ENCODE results near the gene DFFB.
"Not testable (repeated sequence)": the region's sequence is repeated elsewhere in the genome, so short reads cannot be mapped to it uniquely, and the experiment has no call there.

Gene DFFB

DNA sequence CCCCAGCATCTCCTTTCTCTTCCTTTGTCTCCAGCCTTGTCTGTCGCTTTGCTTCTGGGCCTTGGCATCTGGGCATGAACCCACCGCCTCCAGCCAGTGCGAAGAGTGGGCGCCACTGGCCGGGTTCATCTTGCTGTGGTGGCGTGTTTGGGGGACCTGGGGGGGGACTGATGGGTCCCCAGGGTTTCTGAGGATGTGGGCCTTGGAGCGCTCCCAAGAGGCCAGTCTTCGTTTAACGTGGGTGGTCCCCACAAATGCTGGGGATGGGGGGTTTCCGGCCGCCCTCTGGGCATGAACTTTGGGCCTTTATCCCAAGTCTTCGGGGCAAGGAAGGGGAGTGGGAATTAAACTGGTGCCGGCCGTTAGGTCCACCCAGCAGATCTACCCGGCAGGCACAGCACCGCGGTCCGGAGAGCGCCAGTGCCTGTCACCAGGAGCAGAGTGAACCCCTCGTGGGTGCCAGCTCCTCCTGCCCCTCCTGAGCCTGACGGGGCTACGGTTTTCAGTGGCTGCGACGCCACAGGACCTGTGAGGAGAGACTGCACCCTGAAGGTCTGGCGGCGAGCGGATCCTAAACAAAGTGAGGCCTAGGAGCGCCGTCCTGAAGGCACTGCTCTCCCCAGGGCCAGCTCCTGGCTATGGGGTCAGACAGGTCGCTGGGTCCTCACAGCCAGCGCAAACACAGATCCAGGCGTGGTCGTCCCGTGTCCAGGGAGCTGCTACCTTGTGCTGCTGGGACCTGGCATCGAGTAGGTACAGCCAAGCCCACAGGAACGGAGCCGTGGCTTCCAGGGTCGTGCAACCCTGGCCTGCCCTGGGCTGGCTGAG is 54.9 kb downstream of the DFFB start:
- no peak for DNase-seq

DNA sequence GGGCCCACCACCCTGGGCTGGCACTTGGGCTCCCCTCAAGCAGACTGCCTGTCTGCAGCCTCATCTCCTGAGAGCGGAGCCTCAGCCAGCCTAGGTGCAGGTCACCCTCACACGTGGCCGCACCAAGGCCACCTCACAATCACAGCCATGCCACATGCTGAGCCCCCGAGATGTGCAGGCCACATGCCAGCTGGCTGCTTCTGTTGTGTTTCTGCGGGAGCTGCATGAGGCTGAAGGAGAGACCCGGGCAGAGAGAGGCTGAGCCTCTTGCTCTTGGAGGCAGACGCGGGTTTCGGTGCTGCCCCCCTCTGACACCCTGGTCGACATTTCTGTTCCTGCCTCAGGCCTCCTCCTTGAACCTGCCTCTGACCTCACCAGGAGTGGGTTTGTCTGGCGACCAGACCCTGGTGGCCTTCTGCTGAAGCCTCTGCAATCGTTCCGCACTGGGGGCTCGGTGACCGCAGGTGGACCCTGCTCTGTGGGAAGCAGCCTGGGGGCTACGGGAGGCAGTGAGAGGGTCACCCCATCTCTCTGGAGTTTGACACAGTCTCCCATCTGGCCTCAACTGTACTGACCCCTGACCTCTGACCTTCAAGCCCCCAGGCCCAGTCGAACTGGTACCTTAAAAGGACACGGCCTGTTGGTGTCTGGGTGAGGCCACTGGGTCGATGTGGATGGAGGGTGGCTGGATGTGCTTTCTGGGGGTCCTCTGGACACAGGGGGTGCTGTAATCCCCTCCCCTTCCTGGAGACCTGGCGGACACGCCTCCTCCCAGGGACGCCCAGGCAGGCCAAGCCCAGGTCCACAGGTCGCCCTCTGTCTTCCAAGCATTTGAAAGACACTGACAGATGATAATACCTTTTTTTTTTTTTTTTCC is 55.8 kb downstream of the DFFB start:
- DNase-seq, result no peak

DNA sequence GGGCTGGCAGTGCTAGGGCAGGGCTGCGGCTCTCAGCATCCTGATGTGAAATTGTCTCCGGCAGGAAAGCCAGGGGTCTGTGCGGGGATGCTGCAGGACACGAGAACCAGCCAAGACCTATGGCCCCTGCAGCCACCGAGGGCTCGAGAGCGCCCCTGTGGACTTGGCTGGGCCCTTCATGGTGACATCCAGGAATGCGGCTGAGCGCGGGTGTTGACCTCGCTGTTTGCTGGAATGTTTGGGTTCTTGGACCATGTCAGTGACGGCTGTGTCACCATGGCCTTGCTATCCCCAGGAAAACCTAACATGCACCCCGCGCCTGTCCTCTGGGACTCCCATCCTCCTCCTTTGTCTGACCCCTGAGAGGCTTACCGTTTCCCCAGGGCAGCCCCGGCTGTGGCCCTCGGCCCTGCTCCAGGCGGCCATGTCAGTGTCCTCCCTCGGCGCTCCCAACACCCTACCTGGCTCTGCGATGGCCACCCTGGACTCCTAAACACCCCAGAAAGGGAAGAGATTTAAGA is 57.1 kb downstream of the DFFB start:
- no peak for DNase-seq

DNA sequence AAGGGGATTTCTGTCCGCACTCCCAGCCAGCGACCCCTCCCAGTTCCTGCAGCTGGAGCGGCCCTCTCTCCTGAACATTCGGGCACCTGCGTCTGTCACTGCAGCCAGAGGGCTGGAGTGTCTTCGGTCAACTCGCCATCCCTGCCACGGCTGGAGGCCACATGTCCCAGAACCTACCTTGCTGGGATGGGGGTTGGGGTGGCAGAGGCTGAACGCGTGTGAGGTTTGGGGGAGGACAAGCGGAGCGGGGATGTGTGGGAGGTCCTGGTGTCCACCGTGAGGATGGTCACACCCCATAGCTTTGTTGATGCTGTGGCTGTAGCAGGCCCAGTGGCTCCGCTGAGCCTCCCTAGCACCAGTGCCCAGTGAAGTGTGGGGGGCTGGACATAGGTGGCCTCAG is 57.6 kb downstream of the DFFB start:
- no peak for DNase-seq

DNA sequence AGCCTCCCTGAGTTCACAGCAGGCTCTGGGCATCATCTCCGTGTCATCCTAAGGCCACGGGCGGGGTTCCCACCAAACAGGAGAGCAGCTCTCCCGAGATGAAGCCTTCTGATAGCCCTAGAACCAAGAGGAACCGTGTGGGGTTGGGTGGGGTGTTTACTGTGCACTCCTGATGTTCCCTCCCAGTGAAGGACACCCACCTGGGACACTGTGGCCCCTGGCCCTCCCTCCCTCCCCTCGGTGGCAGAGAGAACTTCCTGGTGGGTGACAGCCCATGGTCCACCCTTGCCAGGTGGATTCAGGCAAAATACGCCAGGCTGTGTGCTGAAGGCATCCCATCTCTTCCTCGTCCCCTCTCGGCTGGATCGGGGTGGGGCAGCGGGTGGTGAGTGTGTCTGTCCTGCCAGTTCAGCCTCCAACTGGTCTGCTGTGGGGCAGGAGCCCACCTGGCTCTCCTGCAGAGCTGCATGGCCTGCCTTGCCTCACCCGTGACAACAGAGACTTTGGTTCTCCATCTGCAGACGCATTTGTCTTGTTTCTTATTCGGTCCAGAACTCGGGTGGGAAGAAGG is 58.4 kb downstream of the DFFB start:
- DNase-seq, result no peak

DNA sequence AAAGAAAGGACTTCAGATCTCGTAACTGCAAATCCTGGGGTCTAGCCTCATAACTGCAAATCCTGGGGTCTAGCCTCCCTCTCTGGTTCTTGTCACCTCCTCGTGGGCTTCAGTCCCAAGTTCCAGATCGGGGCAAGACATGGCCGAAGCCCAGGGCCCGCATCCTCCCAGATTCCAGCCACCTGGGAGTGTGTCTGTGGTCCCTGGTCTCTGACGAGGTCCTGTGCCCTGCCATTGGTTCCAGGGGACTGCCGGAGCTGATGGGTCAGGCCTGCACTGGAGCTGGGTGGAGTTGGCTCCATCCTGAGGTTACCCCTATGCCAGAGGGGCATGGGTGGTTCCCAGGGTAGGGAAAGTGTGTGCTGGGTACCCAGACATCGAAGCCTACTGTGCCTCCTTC is 60.5 kb downstream of the DFFB start:
- no peak for DNase-seq

DNA sequence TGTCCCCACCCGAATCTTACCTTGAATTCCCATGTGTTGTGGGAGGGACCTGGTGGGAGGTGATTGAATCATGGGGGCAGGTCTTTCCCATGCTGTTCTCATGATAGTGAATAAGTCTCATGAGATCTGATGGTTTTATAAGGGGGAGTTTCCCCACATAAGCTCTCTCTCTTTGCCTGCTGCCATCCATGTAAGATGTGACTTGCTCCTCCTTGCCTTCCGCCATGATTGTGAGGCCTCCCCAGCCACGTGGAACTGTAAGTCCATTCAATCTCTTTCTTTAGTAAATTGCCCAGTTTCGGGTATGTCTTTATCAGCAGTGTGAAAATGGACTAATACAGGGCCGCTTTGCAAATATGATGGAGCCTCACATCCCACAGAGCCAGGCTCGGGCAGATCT is 61.1 kb downstream of the DFFB start:
- not testable (repeated sequence) for DNase-seq

DNA sequence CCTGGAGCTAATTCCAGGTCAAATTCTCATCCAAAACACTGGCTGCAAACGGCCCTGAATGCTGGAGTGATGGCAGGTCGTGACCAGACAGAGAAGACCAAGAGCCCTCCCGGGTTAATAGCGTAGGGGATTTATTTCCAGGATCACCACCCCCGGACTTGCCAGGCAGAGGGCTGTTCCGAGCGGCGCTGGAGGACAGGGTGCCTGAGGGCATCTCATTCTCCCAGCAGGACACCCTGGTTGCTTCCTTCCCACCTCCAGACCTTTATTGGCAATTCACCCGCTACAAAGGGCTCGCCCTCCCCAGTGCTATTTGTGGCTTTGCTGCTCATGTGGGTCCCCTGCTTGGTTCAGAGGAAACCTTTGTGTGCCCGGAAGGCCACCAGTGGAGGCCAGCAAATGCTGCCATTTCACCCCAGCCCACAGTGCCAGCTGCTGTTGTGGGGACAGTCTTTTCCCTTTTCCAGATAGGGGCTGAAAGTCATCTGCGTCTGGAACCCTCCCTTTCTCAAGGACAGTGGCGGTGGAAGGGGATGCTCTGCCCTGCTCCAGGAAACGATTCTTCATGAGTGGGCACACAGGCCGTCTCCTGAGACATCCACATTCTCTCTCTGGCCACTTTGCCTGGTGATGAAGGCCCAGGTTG is 61.8 kb downstream of the DFFB start:
- no peak for DNase-seq

DNA sequence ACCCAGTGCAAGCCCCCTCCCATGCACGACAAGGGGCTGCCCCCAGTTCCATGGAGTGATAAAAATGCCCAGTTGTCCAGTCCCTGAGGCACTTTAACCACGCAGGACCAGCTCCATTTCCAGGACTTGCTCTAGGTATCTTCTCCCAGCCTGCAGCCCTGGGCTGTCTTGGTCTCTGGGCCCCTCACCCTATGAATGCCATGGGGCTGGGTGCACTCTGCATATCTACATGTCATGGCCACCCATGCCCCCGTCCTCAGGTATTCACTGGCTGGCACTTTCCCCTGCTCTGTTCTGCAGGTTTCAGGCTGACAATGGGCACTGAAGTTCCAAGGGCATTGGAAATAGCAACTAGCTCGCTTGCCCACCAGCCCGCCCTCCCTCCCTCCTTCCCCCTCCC is 62.4 kb downstream of the DFFB start:
- no peak for DNase-seq

DNA sequence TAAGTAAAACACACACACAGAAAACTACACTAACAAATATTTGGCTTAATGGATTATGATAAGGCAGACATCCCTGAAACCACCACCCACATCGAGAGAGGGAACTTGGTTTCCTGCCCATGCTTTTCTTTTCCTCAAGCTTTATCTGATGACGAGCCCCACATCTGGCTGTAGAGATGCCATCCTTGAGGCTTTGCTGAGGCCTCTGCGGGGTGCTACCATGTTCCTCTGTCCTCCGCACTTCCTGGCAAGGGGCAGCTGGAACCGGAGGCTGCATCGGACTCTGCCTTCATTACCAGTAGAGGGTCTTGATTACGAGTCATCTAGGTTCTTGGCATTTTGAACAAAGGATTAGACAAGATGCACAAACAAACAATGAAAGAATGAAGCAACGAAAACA is 64.5 kb downstream of the DFFB start:
- no peak for DNase-seq

DNA sequence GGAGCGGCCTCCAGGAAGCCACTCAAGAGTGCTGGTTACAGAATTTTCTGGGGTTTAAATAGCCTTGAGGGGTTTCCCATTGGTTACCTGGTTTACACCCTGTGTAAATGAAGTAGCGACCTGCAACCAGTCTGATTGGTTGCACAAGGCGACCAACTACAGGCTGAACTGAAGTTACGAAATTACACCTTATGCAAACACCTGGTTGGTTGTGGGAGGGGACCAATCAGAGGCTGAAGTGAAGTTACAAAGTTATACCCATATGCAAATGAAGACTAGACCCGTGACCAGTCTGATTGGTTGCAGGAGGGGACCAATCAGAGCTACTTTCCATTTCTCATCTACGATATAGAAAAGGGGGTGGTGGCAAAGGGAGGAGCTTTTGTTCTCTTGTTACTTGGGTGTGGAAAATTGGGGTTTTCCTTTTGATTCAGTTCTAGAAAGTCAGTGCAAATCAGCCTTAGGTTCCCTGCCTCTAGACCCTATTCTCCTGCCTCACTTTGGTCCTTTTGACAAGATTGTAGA is 65.0 kb downstream of the DFFB start:
- DNase-seq, result no peak

DNA sequence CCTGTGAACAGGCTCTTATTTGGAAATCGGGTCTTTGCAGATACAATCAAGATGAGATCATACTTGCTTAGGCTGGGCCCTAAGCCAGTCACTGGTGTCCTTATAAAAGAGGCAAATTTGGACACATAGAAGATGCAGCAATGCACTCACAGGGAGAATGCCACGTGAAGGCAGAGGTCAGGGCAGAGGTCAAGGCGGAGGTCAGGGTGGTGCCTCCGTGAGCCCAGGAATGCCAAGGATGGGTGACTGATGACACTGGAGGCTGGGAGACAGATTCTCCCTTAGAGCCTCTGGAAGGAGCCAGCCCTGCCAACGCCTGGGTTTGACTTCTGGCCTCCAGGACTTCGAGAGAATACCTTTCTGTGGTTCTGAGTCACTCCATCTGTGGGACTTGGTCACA is 65.6 kb downstream of the DFFB start:
- no peak for DNase-seq

DNA sequence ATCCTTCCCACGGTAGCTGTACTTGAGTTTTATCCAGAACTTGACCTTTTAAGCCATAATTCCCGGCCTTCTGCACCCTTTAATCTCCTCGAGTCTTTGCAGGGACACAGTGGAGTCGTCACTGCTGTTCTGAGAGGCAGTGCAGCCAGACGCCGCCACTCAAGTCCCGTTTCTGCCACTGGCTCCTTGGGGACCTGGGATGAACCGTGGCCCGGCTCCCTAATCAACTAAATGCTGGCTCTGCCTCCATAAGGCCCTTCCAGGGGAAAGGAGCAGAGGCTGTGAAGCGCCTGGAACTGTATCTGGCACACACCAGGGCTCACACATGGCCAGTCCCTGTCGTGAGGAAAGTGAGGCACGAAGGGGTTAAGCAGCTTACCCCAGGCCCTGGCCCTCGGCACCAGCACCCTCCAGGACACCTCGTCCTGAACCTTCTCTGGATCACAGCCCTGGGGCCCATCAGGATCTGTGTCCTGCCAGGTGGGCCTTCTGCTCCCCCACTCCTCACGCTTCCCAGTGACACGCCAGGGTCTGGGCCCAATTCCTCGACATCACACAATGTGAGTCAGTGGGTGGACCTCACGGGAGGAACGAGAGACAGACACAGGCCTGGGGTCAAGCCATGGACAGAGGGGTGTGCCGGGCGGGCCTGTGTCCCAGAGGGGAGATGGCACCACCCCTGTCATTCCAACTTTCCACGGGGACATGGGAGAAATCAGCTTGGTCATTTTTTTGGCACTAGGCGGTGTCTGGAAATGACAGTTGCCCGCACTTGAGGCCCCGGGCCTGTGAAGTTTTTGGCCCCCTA is 66.3 kb downstream of the DFFB start:
- no peak for DNase-seq

DNA sequence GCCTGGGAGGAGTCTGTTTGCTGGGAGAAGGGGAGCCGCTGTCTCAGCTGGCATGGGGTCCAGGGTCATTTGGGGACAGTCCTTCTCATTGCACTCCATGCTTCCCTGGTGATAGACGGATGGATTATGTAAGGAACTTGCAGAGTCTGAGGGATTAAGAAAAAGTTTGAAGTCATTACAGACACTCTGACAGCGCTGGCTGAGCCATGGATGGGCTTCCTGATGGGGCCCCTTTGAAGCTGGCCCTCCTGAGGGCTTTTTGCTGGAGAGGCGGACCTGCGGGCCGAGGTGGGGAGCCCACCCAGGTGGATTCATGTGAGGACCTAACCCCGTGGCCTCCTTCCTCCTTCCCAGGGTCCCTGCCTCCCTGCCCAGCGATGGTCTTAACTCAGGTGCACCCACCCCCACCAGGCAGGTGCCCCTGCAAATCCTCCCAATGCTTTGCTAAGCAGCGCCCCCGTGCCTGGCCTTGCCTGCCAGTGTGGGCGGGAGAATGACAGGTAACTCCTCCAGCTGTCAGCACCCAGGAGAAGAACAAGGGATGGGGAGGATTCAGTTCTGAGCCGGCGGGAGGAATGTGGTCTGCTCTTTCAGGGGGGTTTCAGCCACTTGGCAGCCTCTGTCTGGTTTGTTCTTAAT is 67.0 kb downstream of the DFFB start:
- no peak for DNase-seq

DNA sequence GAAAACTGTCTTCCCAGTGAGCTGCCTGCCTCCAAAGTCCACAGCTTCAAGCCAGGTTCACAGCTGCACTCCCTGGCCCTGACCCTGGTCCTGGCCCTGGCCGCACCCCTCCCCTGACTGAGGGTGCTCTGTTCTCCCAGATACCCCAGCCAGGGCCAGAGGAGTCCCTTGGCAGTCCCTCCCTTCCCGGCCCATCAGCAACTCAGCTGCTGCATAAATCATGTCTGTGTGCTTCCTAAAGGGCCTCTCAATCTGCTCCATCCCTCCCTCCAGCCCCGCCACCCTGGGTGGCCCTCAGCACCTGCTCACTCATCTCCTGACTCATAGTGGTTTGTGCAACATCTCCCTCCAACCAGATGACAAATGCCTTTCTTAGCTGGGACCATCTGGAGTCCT is 67.5 kb downstream of the DFFB start:
- DNase-seq, result peak; percentile 84

DNA sequence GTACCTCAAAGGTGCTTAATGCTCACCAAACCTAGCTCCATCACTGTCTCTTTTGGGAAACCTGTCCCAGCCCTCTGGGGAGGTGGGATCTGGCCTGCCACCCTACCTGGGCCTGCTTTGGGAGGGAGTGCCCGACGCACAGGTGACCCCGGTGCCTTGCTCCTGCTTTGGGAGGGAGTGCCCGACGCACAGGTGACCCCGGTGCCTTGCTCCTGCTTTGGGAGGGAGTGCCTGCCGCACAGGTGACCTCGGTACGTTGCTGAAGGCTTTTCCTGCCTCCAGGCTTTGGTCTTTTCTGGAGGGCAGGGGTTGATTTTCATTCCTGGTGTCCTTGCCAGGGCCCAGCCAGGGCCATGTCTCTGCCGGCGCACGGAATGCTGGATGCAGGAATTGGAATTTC is 68.0 kb downstream of the DFFB start:
- DNase-seq, result no peak

DNA sequence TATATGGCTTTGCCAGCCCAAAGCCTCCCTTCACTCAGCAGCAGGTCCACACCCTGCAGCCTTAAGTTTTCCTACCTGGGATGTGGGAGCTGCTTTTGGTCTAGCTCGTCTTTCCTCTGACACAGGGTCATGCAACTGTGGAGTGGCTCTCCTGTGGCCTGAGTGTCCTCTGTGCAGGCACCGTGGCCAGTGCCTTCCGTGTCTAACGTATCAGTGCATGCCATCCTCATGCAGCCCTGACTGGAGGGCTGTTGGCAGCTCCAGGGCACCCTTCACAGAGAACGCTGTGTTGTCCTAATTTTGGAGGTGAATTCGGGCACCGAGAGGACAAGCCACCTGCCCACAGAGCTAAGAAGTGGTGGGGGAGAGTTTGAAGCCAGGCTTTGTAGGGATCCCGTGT is 68.5 kb downstream of the DFFB start:
- no peak for DNase-seq

DNA sequence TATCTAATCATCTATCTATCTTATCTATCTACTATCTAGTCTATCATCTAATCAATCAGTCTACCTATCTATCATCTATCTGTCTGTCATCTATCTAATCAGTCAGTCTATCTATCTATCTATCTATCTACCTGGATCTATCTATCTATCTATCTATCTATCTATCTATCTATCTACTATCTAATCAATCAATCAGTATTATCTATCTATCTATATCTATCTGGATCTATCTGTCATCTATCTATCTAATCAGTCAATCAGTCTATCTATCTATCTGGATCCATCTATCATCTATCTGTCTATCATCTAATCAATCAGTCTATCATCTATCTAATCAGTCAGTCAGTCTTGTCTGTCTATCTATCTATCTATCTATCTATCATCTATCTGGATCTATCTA is 69.7 kb downstream of the DFFB start:
- no peak for DNase-seq

DNA sequence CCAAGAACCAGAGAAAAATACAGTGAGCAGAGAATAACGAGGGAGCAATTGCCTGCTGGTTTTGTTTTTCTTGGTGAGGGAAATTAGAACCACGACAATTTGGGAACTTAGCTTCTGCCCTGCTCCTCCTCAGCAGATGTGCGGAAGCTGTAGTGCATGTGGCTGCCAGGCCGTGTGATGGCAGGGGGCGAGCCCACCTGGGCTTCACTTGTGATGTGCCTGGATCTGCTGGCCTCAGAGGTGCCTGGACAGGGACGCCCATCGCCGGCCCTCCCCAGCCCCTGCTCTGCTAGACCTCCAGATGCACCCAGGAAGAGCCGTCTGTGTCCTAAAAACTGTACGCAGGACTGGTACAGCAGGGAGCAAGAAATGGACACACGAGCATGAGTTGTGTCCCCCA is 71.3 kb downstream of the DFFB start:
- DNase-seq, result no peak

DNA sequence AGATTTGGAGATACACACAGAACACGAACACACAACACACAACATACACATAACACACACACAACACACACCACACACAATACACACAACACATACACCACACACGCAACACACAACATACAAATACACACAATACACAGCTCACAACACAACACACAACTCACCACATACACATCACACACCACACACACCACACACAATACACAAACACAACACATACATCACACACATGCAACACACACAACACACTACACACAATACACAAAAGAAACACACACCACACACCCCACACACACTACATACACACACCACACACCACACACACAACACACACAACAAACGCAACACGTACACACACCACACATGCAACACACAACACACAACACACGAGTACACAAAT is 71.8 kb downstream of the DFFB start:
- no peak for DNase-seq

DNA sequence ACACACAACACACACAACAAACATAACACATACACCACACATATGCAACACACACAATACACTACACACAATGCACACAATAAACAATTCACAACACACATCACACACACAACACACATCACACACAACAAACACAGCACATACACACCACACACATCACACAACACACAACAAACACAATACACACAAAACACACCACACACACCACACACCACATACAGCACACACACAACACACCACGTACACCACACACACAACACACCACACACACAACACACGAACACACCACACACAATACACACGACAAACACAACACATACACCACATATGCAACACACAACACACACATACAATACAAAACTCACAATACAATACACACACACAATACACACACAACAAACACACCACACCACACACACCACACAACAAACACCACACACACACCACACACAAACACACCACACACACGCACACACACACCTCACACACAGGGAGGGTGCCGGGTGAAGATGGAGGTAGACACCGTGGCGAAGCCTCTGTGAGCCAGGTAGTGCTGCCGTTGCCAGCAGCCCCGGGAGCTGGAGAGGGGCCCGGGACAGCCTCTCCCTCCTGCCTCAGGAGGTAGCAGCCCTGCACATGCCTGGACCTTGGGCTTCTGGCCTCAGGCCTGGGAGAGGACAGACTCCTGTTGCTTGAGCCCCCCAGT is 73.2 kb downstream of the DFFB start:
- DNase-seq, result no peak

Data from SHP77 treated with DMSO at 0.1 percent for 48 hours (cell line).